B cell (primary cell): ENCODE measurements around the gene HOXA10. TPM values are rescaled to one million over a fixed set of nuclear protein-coding genes. Genes with fewer than 3 reads are reported as not detected.

Experiments used
- ATAC-seq: fragments of 200-7000 bp; cut with Tn5 transposase; one replicate; pipeline ENCODE4 v1.10.0; 2021; ENCODE audit warnings: low read depth, mild to moderate bottlenecking, moderate number of reproducible peaks, moderate library complexity
- CTCF ChIA-PET: fragments of 350-600 bp; sonication (Branson Sonifier 250); formaldehyde crosslinking; loops from one replicate; lab custom pipeline; 2021; ENCODE audit warnings: antibody characterized with exemption, inconsistent platforms; lab: Charles Lee
- POLR2A ChIA-PET: fragments of 350-600 bp; sonication (Branson Sonifier 250); formaldehyde crosslinking; loops from one replicate; lab custom pipeline; 2021; ENCODE audit warnings: antibody characterized with exemption; lab: Charles Lee
- DNase-seq: peaks from one replicate; pipeline ENCODE4 v3.0.0; 2013
- H2AFZ ChIP-seq: 2 replicates; pipeline ENCODE4 v1.6.1; 2012; ENCODE audit warnings: mild to moderate bottlenecking, low read depth, low read length; ENCODE audit not compliant: insufficient read depth, poor library complexity, severe bottlenecking
- H3K27ac ChIP-seq, 2 donors: 1 replicate in 1 of 2; 2 replicates in 1 of 2; pipeline ENCODE4 v1.5.1; 2012 to 2013; ENCODE audit warnings: low read length in 2 of 2, mild to moderate bottlenecking in 2 of 2, moderate library complexity in 1 of 2
- H3K27me3 ChIP-seq, 4 experiments: fragments of 200-600 bp in 1 of 4; sonication (generic) in 1 of 4; replicated peaks in 1 of 4; 1 replicate in 2 of 4; 2 replicates in 2 of 4; pipeline versions ENCODE4 v1.6.1 to v1.7.0; 2013 to 2016; ENCODE audit warnings: low read length in 3 of 4, mild to moderate bottlenecking in 2 of 4, mixed read lengths in 1 of 4, moderate library complexity in 1 of 4; ENCODE audit not compliant: insufficient read depth in 4 of 4, control insufficient read depth in 3 of 4; ENCODE audit errors: control extremely low read depth in 1 of 4
- H3K36me3 ChIP-seq, 2 experiments: replicated peaks in 1 of 2; 1 replicate in 1 of 2; 2 replicates in 1 of 2; pipeline versions ENCODE4 v1.6.1 to v1.7.1; 2013; ENCODE audit warnings: low read length in 1 of 2; ENCODE audit not compliant: insufficient read depth in 2 of 2, control insufficient read depth in 1 of 2; ENCODE audit errors: control extremely low read depth in 1 of 2, extremely low read depth in 1 of 2
- H3K4me1 ChIP-seq, 2 donors: fragments of 200-600 bp in 1 of 2; sonication (generic) in 1 of 2; 1 replicate in 1 of 2; 2 replicates in 1 of 2; pipeline versions ENCODE4 v1.5.1 to v1.6.1; 2013 to 2017; ENCODE audit warnings: low read length in 2 of 2; ENCODE audit not compliant: control insufficient read depth in 2 of 2, insufficient read depth in 2 of 2
- H3K4me2 ChIP-seq: replicated peaks from 2 replicates; pipeline ENCODE3; 2012; ENCODE audit warnings: mild to moderate bottlenecking, low read depth, low read length; ENCODE audit not compliant: poor library complexity, severe bottlenecking
- H3K4me3 ChIP-seq, 5 experiments: fragments of 200-600 bp in 1 of 5; sonication (generic) in 1 of 5; 1 replicate in 3 of 5; 2 replicates in 2 of 5; pipeline versions ENCODE4 v1.5.1 to v1.7.0; 2011 to 2016; ENCODE audit warnings: low read length in 4 of 5, mild to moderate bottlenecking in 4 of 5, low read depth in 2 of 5, control low read depth in 1 of 5, moderate library complexity in 1 of 5; ENCODE audit not compliant: insufficient read depth in 1 of 5; ENCODE audit errors: control extremely low read depth in 1 of 5, extremely low read depth in 1 of 5
- H3K79me2 ChIP-seq: fragments of 200-600 bp; sonication (generic); one replicate; pipeline ENCODE4 v1.6.0; 2016; ENCODE audit warnings: low read length; ENCODE audit not compliant: control insufficient read depth, insufficient read depth
- H3K9ac ChIP-seq: fragments of 200-600 bp; sonication (generic); 2 replicates; pipeline ENCODE4 v1.6.1; 2017; ENCODE audit warnings: mild to moderate bottlenecking, low read length, moderate library complexity
- H3K9me3 ChIP-seq, 3 donors: one replicate each; pipeline versions ENCODE4 v1.6.1 to v1.7.1; 2013; ENCODE audit warnings: low read length in 2 of 3; ENCODE audit not compliant: control insufficient read depth in 2 of 3, insufficient read depth in 1 of 3; ENCODE audit errors: control extremely low read depth in 1 of 3
- H4K20me1 ChIP-seq: 2 replicates; pipeline ENCODE4 v1.6.0; 2012; ENCODE audit warnings: mild to moderate bottlenecking, low read length; ENCODE audit not compliant: insufficient read depth, control insufficient read depth, poor library complexity, severe bottlenecking
- H3K27ac Mint-ChIP-seq: one replicate; pipeline ENCODE4 v1.8.0; 2021; ENCODE audit warnings: mixed read lengths
- H3K27me3 Mint-ChIP-seq: one replicate; pipeline ENCODE4 v1.8.0; 2021; ENCODE audit warnings: mixed read lengths
- H3K4me1 Mint-ChIP-seq: one replicate; pipeline ENCODE4 v1.8.0; 2021; ENCODE audit warnings: mixed read lengths
- H3K4me3 Mint-ChIP-seq: one replicate; pipeline ENCODE4 v1.8.0; 2021; ENCODE audit warnings: mixed read lengths
- H3K9me3 Mint-ChIP-seq: one replicate; pipeline ENCODE4 v1.8.0; 2022; ENCODE audit warnings: mixed read lengths; ENCODE audit not compliant: insufficient read depth
- CTCF ChIP-seq: fragments of 200-600 bp; IDR thresholded peaks from one replicate; pipeline ENCODE4 v1.8.0; 2022; ENCODE audit warnings: antibody characterized with exemption, mild to moderate bottlenecking
- EZH2 ChIP-seq: IDR thresholded peaks from 2 replicates; pipeline ENCODE4 v1.6.1; 2012; ENCODE audit warnings: borderline replicate concordance, low read depth, mild to moderate bottlenecking, moderate library complexity, low read length; ENCODE audit not compliant: insufficient read depth, poor library complexity, severe bottlenecking
- WGBS: methylation state at CpG from one replicate; pipeline ENCODE4 v1.1.5; 2013; ENCODE audit warnings: missing lambda C conversion rate; ENCODE audit not compliant: insufficient coverage; 5-methylcytosine and 5-hydroxymethylcytosine counted together
- intact Hi-C: fragments of 100-400 bp; cut with micrococcal nuclease; formaldehyde crosslinking; loops from one replicate; pipeline ENCODE4 v1.10.0; 2022
- polyA plus RNA-seq: library from polyadenylated mRNA; depleted of rRNA; stranded (reverse); fragments of >200 nt; gene quantifications from 2 replicates; pipeline ENCODE4 v1.2.3, GENCODE V29; 2012
- total RNA-seq, 2 donors: library from RNA; stranded (reverse); fragments of 120-200 nt in 1 of 2; gene quantifications; 1 replicate in 1 of 2; 2 replicates in 1 of 2; pipeline versions ENCODE4 v1.2.3 to v1.2.4, GENCODE V29; 2013 to 2022

Gene HOXA10
- total and polyA plus RNA-seq, 2 donors (not counting 1 experiment from before 2014, with no cell fraction given), result not detected

GRCh38 chr7:27180431-27181420, 6.6 kb upstream of the HOXA10 start:
- DNase-seq, result no peak
- no peak for TF ChIP-seq CTCF
- no peak for TF ChIP-seq EZH2
- ATAC-seq, result no peak
- Mint-ChIP-seq H3K9me3 (no peaks in the 10 kb centered on the region), H3K27me3 (peaks cover 63% of the 10 kb centered on the region), H3K4me3 (no peak overlapping the region), H3K4me1 (peaks cover 22% of the 10 kb centered on the region), H3K27ac (no peak overlapping the region)
- Histone ChIP-seq H3K9ac (no peak overlapping the region), H3K36me3 (no peaks in the 10 kb centered on the region), H3K4me2 (no peak overlapping the region), H3K27me3 (peaks cover 0 to 94% (median 77%) of the 10 kb centered on the region in 4 experiments), H2AFZ (no peak overlapping the region), H3K27ac (no peak overlapping the region), H4K20me1 (no peaks in the 10 kb centered on the region), H3K9me3 (peaks cover 0 to 53% (median 3%) of the 10 kb centered on the region in 3 donors), H3K79me2 (no peaks in the 10 kb centered on the region), H3K4me3 (no peak overlapping the region), H3K4me1 (peaks cover 33 to 43% of the 10 kb centered on the region in 2 donors)
- whole genome bisulfite sequencing, result 88% methylated on average over 6 of the region's 12 CpGs
- intact Hi-C loops, result no loop called here
- ChIA-PET POLR2A (interaction anchor here (0.5 kb wide), 1 partner anchor 1322 kb away, joined by 4 read pairs; no protein-coding TSS in a partner anchor), CTCF (interaction anchor here (0.6 to 2.7 kb wide), 10 partner anchors 8 to 1288 kb away, joined by 3 to 15 read pairs (median 4); no protein-coding TSS in a partner anchor)
